ENCODE data around the gene OR6B3.

The OR6B3 gene

GRCh38 chr2:240089306-240089705 is 36.0 kb upstream of the OR6B3 start:
- H4K20me1 ChIP-seq (ENCODE audit: low read depth, low read length) = no peaks in the 10 kb centered on the region
- H3K9me2 ChIP-seq (replicated peaks; ENCODE audit: insufficient read depth, low read length) = no peaks in the 10 kb centered on the region
- no peaks in the 10 kb centered on the region for H3K9me3 ChIP-seq (ENCODE audit: insufficient read depth, low read length)
- H3K27ac ChIP-seq (ENCODE audit: low read depth, low read length) = no peak overlapping the region
- no peak overlapping the region for H2AFZ ChIP-seq (ENCODE audit: low read depth, low read length, severe bottlenecking)
- no peak overlapping the region for H3K4me3 ChIP-seq (ENCODE audit: insufficient read depth, low read length, poor library complexity, severe bottlenecking)
- H3K79me2 ChIP-seq (ENCODE audit: insufficient read depth, low read length) = no peaks in the 10 kb centered on the region
- H3K9ac ChIP-seq (ENCODE audit: low read length) = no peak overlapping the region
- no peaks in the 10 kb centered on the region for H3K27me3 ChIP-seq (ENCODE audit: low read length)
- H3K36me3 ChIP-seq (ENCODE audit: low read length) = no peaks in the 10 kb centered on the region
- H3F3A ChIP-seq (ENCODE audit: insufficient read depth) = no peaks in the 10 kb centered on the region
- no peak for TF ChIP-seq EZH2phosphoT487 (conservative IDR thresholded peaks at IDR 0.05; ENCODE audit: low read length)
- TF ChIP-seq, protein P1, sequence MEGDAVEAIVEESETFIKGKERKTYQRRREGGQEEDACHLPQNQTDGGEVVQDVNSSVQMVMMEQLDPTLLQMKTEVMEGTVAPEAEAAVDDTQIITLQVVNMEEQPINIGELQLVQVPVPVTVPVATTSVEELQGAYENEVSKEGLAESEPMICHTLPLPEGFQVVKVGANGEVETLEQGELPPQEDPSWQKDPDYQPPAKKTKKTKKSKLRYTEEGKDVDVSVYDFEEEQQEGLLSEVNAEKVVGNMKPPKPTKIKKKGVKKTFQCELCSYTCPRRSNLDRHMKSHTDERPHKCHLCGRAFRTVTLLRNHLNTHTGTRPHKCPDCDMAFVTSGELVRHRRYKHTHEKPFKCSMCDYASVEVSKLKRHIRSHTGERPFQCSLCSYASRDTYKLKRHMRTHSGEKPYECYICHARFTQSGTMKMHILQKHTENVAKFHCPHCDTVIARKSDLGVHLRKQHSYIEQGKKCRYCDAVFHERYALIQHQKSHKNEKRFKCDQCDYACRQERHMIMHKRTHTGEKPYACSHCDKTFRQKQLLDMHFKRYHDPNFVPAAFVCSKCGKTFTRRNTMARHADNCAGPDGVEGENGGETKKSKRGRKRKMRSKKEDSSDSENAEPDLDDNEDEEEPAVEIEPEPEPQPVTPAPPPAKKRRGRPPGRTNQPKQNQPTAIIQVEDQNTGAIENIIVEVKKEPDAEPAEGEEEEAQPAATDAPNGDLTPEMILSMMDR (IDR thresholded peaks at IDR 0.05; ENCODE audit: insufficient read depth, low read length, poor library complexity, severe bottlenecking) = no peak
- H3K4me2 ChIP-seq (ENCODE audit: low read depth, low read length, poor library complexity, severe bottlenecking) = no peak overlapping the region

GRCh38 chr2:240086563-240086962 is 33.2 kb upstream of the OR6B3 start:
- Histone ChIP-seq H4K20me1 (ENCODE audit: low read depth, low read length) (no peaks in the 10 kb centered on the region), H3K9me3 (ENCODE audit: insufficient read depth, low read length) (no peaks in the 10 kb centered on the region), H3K79me2 (ENCODE audit: insufficient read depth, low read length) (no peaks in the 10 kb centered on the region), H3F3A (ENCODE audit: insufficient read depth) (no peaks in the 10 kb centered on the region), H3K27ac (ENCODE audit: low read depth, low read length) (no peak overlapping the region), H3K9me2 (replicated peaks; ENCODE audit: insufficient read depth, low read length) (no peaks in the 10 kb centered on the region), H2AFZ (ENCODE audit: low read depth, low read length, severe bottlenecking) (no peak overlapping the region), H3K4me3 (ENCODE audit: insufficient read depth, low read length, poor library complexity, severe bottlenecking) (no peak overlapping the region), H3K4me2 (ENCODE audit: low read depth, low read length, poor library complexity, severe bottlenecking) (no peak overlapping the region), H3K27me3 (ENCODE audit: low read length) (0 out of 2 replicates have a peak, but pooled peaks cover 3% of the 10 kb centered on the region), H3K9ac (ENCODE audit: low read length) (no peak overlapping the region), H3K36me3 (ENCODE audit: low read length) (no peaks in the 10 kb centered on the region)
- no peak for TF ChIP-seq EZH2phosphoT487 (conservative IDR thresholded peaks at IDR 0.05; ENCODE audit: low read length)
- TF ChIP-seq, protein P1 (IDR thresholded peaks at IDR 0.05; ENCODE audit: insufficient read depth, low read length, poor library complexity, severe bottlenecking) = no peak

GRCh38 chr2:240078631-240079030 is 25.3 kb upstream of the OR6B3 start:
- TF ChIP-seq, protein P1 (IDR thresholded peaks at IDR 0.05; ENCODE audit: insufficient read depth, low read length, poor library complexity, severe bottlenecking) = no peak
- TF ChIP-seq EZH2phosphoT487 (conservative IDR thresholded peaks at IDR 0.05; ENCODE audit: low read length) = no peak
- H3K36me3 ChIP-seq (ENCODE audit: low read length) = no peaks in the 10 kb centered on the region
- no peak overlapping the region for H3K27ac ChIP-seq (ENCODE audit: low read depth, low read length)
- H3K27me3 ChIP-seq (ENCODE audit: low read length) = 0 out of 2 replicates have a peak, but pooled peaks cover 3% of the 10 kb centered on the region
- H3K4me2 ChIP-seq (ENCODE audit: low read depth, low read length, poor library complexity, severe bottlenecking) = no peak overlapping the region
- no peak overlapping the region for H3K9ac ChIP-seq (ENCODE audit: low read length)
- H3K9me3 ChIP-seq (ENCODE audit: insufficient read depth, low read length) = peaks cover 12% of the 10 kb centered on the region; the same call in 1 of the 2 replicates
- H2AFZ ChIP-seq (ENCODE audit: low read depth, low read length, severe bottlenecking) = no peak overlapping the region
- H3K79me2 ChIP-seq (ENCODE audit: insufficient read depth, low read length) = no peaks in the 10 kb centered on the region
- H4K20me1 ChIP-seq (ENCODE audit: low read depth, low read length) = no peaks in the 10 kb centered on the region
- no peaks in the 10 kb centered on the region for H3K9me2 ChIP-seq (replicated peaks; ENCODE audit: insufficient read depth, low read length)
- no peaks in the 10 kb centered on the region for H3F3A ChIP-seq (ENCODE audit: insufficient read depth)
- H3K4me3 ChIP-seq (ENCODE audit: insufficient read depth, low read length, poor library complexity, severe bottlenecking) = no peak overlapping the region

All from SU-DHL-6 (cell line).